Caco-2 (cell line): Measurements from ENCODE around the gene TNFAIP3. TPM values are rescaled to one million over a fixed set of nuclear protein-coding genes. Genes with fewer than 3 reads are reported as not detected.

Experiments used
- BruUV-seq: library from RNA; stranded (reverse); fragments of 400-500 nt; replicated peaks from 2 replicates; lab custom pipeline; 2021; lab: Mats Ljungman, UMichigan
- CTCF ChIA-PET: fragments of 300-600 bp; sonication (Branson Sonifier 250); formaldehyde crosslinking; loops from one replicate; lab custom pipeline; 2022; ENCODE audit warnings: antibody characterized with exemption; lab: Charles Lee
- POLR2A ChIA-PET: fragments of 300-600 bp; sonication (Branson Sonifier 250); formaldehyde crosslinking; loops from one replicate; lab custom pipeline; 2022; ENCODE audit warnings: antibody characterized with exemption; lab: Charles Lee
- DNase-seq, 2 experiments: peaks; one replicate each; pipeline versions ENCODE4 v3.0.0 to v3.0.0-alpha.2; 2020 to 2022
- H3K27me3 ChIP-seq: replicated peaks from 2 replicates; pipeline ENCODE4 v1.6.0; 2011; ENCODE audit warnings: low read length; ENCODE audit not compliant: control insufficient read depth, insufficient read depth
- H3K36me3 ChIP-seq: 2 replicates; pipeline ENCODE4 v1.5.1; 2011; ENCODE audit warnings: low read length; ENCODE audit not compliant: control insufficient read depth, insufficient read depth
- H3K4me1 ChIP-seq: fragments of 250-450 bp; sonication (Bioruptor Pico); 2 replicates; pipeline ENCODE4 v1.5.1; 2020; ENCODE audit warnings: mild to moderate bottlenecking
- H3K4me3 ChIP-seq: 2 replicates; pipeline ENCODE4 v1.5.1; 2011; ENCODE audit warnings: low read depth, mild to moderate bottlenecking, control low read depth, low read length
- H3K9me3 ChIP-seq: fragments of 250-450 bp; sonication (Bioruptor Pico); 2 replicates; pipeline ENCODE4 v1.5.1; 2020; ENCODE audit warnings: mild to moderate bottlenecking, moderate library complexity
- H3K27ac Mint-ChIP-seq: one replicate; pipeline ENCODE4 v1.8.0; 2022; ENCODE audit warnings: mixed read lengths; ENCODE audit not compliant: unreplicated experiment
- H3K27me3 Mint-ChIP-seq: one replicate; pipeline ENCODE4 v1.8.0; 2022; ENCODE audit warnings: mixed read lengths; ENCODE audit not compliant: insufficient read depth, unreplicated experiment
- H3K36me3 Mint-ChIP-seq: one replicate; pipeline ENCODE4 v1.8.0; 2022; ENCODE audit warnings: mild to moderate bottlenecking, mixed read lengths; ENCODE audit not compliant: insufficient read depth, unreplicated experiment
- H3K4me1 Mint-ChIP-seq: one replicate; pipeline ENCODE4 v1.8.0; 2022; ENCODE audit warnings: low read depth, mixed read lengths; ENCODE audit not compliant: unreplicated experiment
- H3K4me3 Mint-ChIP-seq: one replicate; pipeline ENCODE4 v1.8.0; 2022; ENCODE audit warnings: mild to moderate bottlenecking, moderate library complexity, mixed read lengths; ENCODE audit not compliant: unreplicated experiment
- H3K9me3 Mint-ChIP-seq: one replicate; pipeline ENCODE4 v1.8.0; 2022; ENCODE audit warnings: mixed read lengths; ENCODE audit not compliant: unreplicated experiment
- intact Hi-C: fragments of 100-400 bp; cut with micrococcal nuclease; formaldehyde crosslinking; loops from one replicate; pipeline ENCODE4 v1.10.0; 2022; ENCODE audit not compliant: unreplicated experiment
- total RNA-seq: library from RNA; stranded (reverse); gene quantifications from 2 replicates; pipeline ENCODE4 v1.2.3, GENCODE V29; 2022
- TF ChIP-seq, protein P1 (sequence below), 2 experiments: fragments of 200-600 bp in 1 of 2; IDR thresholded peaks; 1 replicate in 1 of 2; 2 replicates in 1 of 2; pipeline versions ENCODE4 v1.5.1 to v1.8.0; 2011 to 2022; ENCODE audit warnings: antibody characterized with exemption in 1 of 2, control low read depth in 1 of 2, inconsistent platforms in 1 of 2, low read depth in 1 of 2, low read length in 1 of 2, mild to moderate bottlenecking in 1 of 2, moderate library complexity in 1 of 2; ENCODE audit not compliant: insufficient read depth in 1 of 2, severe bottlenecking in 1 of 2, unreplicated experiment in 1 of 2

The TNFAIP3 gene
- total RNA-seq, 1 experiment from 2014 or later: 45.7 TPM

DNA sequence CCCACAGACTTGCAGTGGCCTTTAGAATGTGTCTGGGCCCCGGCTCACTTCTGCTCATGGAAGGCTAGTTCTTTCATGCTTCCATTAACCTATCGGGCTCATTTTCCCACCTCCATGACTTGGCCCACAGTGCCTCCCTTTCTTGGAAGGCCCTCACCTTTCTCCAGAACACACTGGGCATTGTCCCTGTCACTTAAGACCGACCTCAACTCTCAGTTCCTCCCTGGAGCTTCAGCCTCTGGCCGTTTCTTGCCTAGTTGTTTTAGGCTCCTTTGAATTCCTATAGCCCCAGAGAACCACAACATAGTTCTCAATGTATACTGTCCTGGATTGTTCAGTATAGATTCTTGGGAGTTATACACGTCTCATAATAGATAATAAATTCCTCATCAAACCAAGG lies 19.3 kb upstream of the TNFAIP3 start:
- Mint-ChIP-seq H3K4me3 (no peak overlapping the region), H3K4me1 (no peaks in the 10 kb centered on the region), H3K27ac (no peak overlapping the region), H3K27me3 (no peaks in the 10 kb centered on the region), H3K36me3 (no peaks in the 10 kb centered on the region), H3K9me3 (peaks cover 15% of the 10 kb centered on the region)
- Histone ChIP-seq H3K36me3 (no peaks in the 10 kb centered on the region), H3K4me1 (peaks cover 34% of the 10 kb centered on the region), H3K27me3 (no peaks in the 10 kb centered on the region), H3K4me3 (no peak overlapping the region), H3K9me3 (no peaks in the 10 kb centered on the region)
- DNase-seq: no peak
- BruUV-seq: no TSS peak
- ChIA-PET CTCF (no interaction called here), POLR2A (interaction anchor here (0.6 kb wide), 1 partner anchor 23 kb away, joined by 5 read pairs; no protein-coding TSS in a partner anchor)
- intact Hi-C loops: loop anchor here (1.0 kb wide), 1 partner anchor 18 kb away; no protein-coding TSS in a partner anchor
- TF ChIP-seq, protein P1, sequence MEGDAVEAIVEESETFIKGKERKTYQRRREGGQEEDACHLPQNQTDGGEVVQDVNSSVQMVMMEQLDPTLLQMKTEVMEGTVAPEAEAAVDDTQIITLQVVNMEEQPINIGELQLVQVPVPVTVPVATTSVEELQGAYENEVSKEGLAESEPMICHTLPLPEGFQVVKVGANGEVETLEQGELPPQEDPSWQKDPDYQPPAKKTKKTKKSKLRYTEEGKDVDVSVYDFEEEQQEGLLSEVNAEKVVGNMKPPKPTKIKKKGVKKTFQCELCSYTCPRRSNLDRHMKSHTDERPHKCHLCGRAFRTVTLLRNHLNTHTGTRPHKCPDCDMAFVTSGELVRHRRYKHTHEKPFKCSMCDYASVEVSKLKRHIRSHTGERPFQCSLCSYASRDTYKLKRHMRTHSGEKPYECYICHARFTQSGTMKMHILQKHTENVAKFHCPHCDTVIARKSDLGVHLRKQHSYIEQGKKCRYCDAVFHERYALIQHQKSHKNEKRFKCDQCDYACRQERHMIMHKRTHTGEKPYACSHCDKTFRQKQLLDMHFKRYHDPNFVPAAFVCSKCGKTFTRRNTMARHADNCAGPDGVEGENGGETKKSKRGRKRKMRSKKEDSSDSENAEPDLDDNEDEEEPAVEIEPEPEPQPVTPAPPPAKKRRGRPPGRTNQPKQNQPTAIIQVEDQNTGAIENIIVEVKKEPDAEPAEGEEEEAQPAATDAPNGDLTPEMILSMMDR (IDR thresholded peaks at IDR 0.05; ENCODE audit: insufficient read depth in 1 of 2, low read depth in 1 of 2, low read length in 1 of 2, severe bottlenecking in 1 of 2, unreplicated experiment in 1 of 2): no peak

DNA sequence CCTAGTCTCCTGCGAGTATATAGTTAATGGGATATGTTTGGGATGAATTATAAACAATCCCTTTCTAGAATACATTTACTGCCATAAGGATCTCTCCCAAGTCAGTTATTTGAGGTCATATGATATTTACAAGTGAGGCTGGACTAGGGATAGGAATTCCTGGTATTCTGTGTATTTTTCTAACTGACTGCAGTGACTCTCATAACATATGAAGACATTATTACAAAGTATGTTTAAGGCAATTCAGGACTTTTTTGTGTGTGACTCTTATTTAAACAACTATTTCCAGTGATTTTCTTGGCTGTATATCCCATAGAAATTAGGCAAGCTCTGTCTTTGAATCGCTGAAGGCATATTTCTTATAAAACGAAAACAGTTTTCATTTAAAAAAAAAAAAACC lies 18.4 kb upstream of the TNFAIP3 start:
- intact Hi-C loops: loop anchor here (1.0 kb wide), 1 partner anchor 17 kb away; no protein-coding TSS in a partner anchor
- CTCF ChIA-PET: interaction anchor here (0.6 kb wide), 1 partner anchor 144 kb away, joined by 3 read pairs; no protein-coding TSS in a partner anchor

DNA sequence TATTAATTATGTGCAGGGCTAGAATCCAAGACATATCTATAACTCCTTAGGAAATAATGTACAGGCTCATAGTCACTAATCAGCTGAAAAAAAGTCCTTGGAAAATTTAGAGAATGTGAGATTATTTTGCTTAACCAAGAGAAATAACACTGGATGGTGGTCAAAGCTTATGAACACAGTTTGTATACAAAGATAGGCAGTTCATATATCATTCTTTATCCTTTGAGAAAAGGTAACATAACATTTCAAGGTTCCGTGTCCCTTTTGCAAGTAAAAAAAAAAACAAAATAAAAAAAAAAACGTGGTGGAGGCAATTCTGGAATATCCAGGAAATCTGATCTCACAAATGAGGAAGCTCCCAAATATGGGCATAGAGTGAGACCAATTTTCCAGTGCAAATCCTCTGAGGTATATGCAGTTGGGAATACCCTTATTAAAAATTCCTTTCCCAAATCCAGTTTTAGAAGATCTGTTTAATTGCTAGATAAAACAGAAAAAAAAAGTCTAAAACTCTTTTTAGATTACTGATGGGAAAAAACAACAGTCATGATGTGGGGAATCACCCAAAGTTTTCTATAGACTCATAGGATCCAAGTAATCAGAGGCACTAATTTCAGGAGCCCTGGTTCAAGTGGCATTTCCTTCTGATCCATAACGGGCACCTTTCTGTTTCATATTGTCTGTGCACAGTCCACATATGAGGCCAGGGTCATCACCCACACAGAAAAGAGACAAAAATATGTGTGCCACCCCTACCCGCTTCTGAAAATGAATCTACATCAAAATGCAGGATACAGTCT lies 17.7 kb upstream of the TNFAIP3 start:
- Histone ChIP-seq H3K4me3 (no peak overlapping the region), H3K9me3 (no peaks in the 10 kb centered on the region), H3K36me3 (no peaks in the 10 kb centered on the region), H3K4me1 (peaks cover 34% of the 10 kb centered on the region), H3K27me3 (no peaks in the 10 kb centered on the region)
- Mint-ChIP-seq H3K4me3 (no peak overlapping the region), H3K27me3 (no peaks in the 10 kb centered on the region), H3K4me1 (no peaks in the 10 kb centered on the region), H3K27ac (no peak overlapping the region), H3K36me3 (no peaks in the 10 kb centered on the region), H3K9me3 (no peaks in the 10 kb centered on the region)
- intact Hi-C loops: no loop called here
- BruUV-seq: no TSS peak
- no peak for DNase-seq
- TF ChIP-seq, protein P1 (IDR thresholded peaks at IDR 0.05; ENCODE audit: insufficient read depth in 1 of 2, low read depth in 1 of 2, low read length in 1 of 2, severe bottlenecking in 1 of 2, unreplicated experiment in 1 of 2): no peak
- ChIA-PET CTCF (interaction anchor here (0.6 kb wide), 1 partner anchor 145 kb away, joined by 3 read pairs; no protein-coding TSS in a partner anchor), POLR2A (no interaction called here)

More for the DNA sequence above, 18.4 kb upstream of the TNFAIP3 start:
- H3K27me3 ChIP-seq: no peaks in the 10 kb centered on the region
- no peaks in the 10 kb centered on the region for H3K36me3 Mint-ChIP-seq
- DNase-seq: no peak
- H3K4me3 Mint-ChIP-seq: peak overlapping the region; percentile 14
- BruUV-seq: no TSS peak
- peaks cover 6% of the 10 kb centered on the region for H3K9me3 Mint-ChIP-seq
- peaks cover 34% of the 10 kb centered on the region for H3K4me1 ChIP-seq
- H3K27ac Mint-ChIP-seq: no peak overlapping the region
- no peaks in the 10 kb centered on the region for H3K4me1 Mint-ChIP-seq
- no peaks in the 10 kb centered on the region for H3K36me3 ChIP-seq
- TF ChIP-seq, protein P1 (IDR thresholded peaks at IDR 0.05; ENCODE audit: insufficient read depth in 1 of 2, low read depth in 1 of 2, low read length in 1 of 2, severe bottlenecking in 1 of 2, unreplicated experiment in 1 of 2): no peak
- no peaks in the 10 kb centered on the region for H3K9me3 ChIP-seq
- POLR2A ChIA-PET: no interaction called here
- H3K4me3 ChIP-seq: no peak overlapping the region
- no peaks in the 10 kb centered on the region for H3K27me3 Mint-ChIP-seq
